ENCODE results near the gene GPATCH2.
"Not testable (repeated sequence)": the region's sequence is repeated elsewhere in the genome, so short reads cannot be mapped to it uniquely, and the experiment has no call there.

Gene GPATCH2

DNA sequence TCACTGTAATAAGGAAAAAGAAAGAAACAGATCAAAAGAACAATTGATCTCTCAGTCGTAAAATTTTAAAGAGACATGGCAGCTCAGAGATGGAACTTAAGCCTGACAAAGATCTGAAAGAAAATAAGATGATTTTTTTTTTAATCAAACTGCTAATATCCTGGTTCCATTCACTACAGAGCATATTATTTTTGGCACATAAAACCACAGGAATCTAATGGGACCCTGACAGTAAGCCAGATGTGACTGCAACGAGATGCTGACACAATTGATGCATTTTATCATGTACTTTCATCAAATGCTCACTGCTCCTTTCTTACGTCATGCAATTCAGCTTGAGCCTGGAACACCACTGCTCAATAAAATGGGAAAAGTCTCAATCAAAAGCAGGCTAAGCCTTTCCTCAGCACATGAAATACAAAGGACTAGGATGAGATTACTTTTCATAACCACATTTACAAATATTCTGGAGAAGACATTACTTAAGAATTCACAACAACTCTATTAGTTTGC, 16.6 kb downstream of the GPATCH2 start:
- Mint-ChIP-seq H3K36me3 (ENCODE audit: low read depth) (peaks cover 53% of the 10 kb centered on the region), H3K27ac (no peak overlapping the region), H3K4me3 (no peak overlapping the region), H3K27me3 (no peaks in the 10 kb centered on the region), H3K9me3 (no peaks in the 10 kb centered on the region), H3K4me1 (ENCODE audit: low read depth) (no peaks in the 10 kb centered on the region)

- no peaks in the 10 kb centered on the region for H3K27me3 Mint-ChIP-seq
- no peak overlapping the region for H3K27ac Mint-ChIP-seq
- H3K4me3 Mint-ChIP-seq: no peak overlapping the region
- H3K36me3 Mint-ChIP-seq (ENCODE audit: low read depth): peaks cover 34% of the 10 kb centered on the region
- no peaks in the 10 kb centered on the region for H3K4me1 Mint-ChIP-seq (ENCODE audit: low read depth)
- H3K9me3 Mint-ChIP-seq: no peaks in the 10 kb centered on the region
These were observed 25.5 kb downstream of the GPATCH2 start for GRCh38 chr1:217605390-217605789.

DNA sequence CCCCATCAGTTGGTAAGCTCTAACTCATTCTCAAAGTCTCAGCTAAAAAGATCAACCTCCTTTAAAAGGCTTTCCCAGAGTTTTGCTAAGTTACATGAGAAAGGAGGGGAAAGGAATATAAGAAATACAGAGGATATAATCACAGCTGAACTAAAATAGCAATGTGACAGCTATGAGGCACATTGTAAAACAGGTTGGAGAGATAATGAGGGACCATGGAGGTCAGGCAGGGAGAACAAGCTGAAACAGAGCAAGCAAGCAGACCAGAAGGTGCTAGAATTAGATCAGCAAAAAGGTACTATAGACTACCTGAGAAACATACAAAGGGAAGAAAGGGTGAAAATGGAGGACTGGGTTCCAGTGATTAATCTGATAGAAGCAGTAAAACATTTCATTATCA, 28.5 kb downstream of the GPATCH2 start:
- no peaks in the 10 kb centered on the region for H3K9me3 Mint-ChIP-seq
- no peaks in the 10 kb centered on the region for H3K4me1 Mint-ChIP-seq (ENCODE audit: low read depth)
- no peaks in the 10 kb centered on the region for H3K27me3 Mint-ChIP-seq
- H3K4me3 Mint-ChIP-seq: no peak overlapping the region
- H3K27ac Mint-ChIP-seq: no peak overlapping the region
- H3K36me3 Mint-ChIP-seq (ENCODE audit: low read depth): peaks cover 33% of the 10 kb centered on the region

DNA sequence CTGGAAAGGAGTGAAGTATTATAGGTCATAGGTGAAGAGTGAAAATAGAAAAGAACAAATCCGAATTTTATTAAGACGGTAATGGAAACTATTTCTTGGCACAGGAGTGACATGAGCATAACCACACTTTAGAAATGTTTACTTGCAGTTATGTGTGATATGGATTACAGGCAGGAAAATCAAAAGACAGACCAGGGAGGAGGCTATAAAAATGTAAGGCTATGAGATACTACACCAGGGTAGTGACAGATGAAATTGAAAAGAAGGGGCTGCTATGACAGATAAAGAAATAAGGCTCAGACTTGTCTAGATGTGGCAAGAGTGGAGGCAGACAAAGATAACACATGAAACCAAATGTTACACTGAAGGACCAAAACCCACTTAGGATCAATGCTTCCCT, 31.7 kb downstream of the GPATCH2 start:
- Mint-ChIP-seq H3K27ac (no peak overlapping the region), H3K9me3 (no peaks in the 10 kb centered on the region), H3K4me1 (ENCODE audit: low read depth) (no peaks in the 10 kb centered on the region), H3K36me3 (ENCODE audit: low read depth) (peaks cover 30% of the 10 kb centered on the region), H3K4me3 (no peak overlapping the region), H3K27me3 (no peaks in the 10 kb centered on the region)

- no peaks in the 10 kb centered on the region for H3K27me3 Mint-ChIP-seq
- H3K36me3 Mint-ChIP-seq (ENCODE audit: low read depth): peaks cover 16% of the 10 kb centered on the region
- no peaks in the 10 kb centered on the region for H3K9me3 Mint-ChIP-seq
- no peak overlapping the region for H3K4me3 Mint-ChIP-seq
- H3K4me1 Mint-ChIP-seq (ENCODE audit: low read depth): no peaks in the 10 kb centered on the region
- no peak overlapping the region for H3K27ac Mint-ChIP-seq
These were observed 40.3 kb downstream of the GPATCH2 start for GRCh38 chr1:217590598-217590997.

DNA sequence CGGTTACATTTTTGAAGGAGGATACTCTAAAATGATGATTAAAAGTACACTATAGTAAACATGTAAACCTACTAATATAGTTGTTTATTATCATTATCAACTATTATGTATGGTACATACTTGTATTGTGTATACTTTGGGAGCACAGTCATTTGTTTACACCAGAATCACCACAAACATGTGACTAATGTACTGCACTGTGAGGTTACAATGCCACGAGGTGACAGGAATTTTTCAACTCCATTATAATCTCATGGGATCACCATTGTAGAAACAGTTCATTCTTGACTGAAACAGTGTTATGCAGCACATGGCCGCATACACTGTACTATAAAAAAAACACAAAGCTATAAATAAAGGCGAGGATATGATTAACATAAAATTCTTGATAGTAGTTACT, 44.3 kb downstream of the GPATCH2 start:
- no peak overlapping the region for H3K4me3 Mint-ChIP-seq
- H3K36me3 Mint-ChIP-seq (ENCODE audit: low read depth): peaks cover 17% of the 10 kb centered on the region
- H3K9me3 Mint-ChIP-seq: no peaks in the 10 kb centered on the region
- no peak overlapping the region for H3K27ac Mint-ChIP-seq
- no peaks in the 10 kb centered on the region for H3K27me3 Mint-ChIP-seq
- no peaks in the 10 kb centered on the region for H3K4me1 Mint-ChIP-seq (ENCODE audit: low read depth)

DNA sequence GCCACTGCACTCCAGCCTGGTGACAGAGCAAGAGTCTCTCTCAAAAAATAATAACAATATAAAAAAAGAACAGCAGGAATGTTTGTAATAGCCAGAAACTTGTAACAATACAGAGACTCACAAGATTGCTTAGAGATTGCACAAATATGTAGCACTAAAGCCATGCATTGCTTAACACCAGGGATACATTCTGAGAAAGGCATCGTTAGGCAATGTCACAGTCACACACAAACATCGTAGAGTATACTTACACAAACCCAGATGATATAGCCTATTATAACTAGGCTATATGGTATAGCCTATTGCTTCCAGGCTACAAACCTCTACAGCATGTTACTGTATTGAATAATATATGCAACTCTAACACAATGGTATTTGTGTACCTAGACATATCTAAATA, 45.3 kb downstream of the GPATCH2 start:
- Mint-ChIP-seq H3K4me1 (ENCODE audit: low read depth) (no peaks in the 10 kb centered on the region), H3K4me3 (no peak overlapping the region), H3K36me3 (ENCODE audit: low read depth) (peaks cover 23% of the 10 kb centered on the region), H3K9me3 (no peaks in the 10 kb centered on the region), H3K27me3 (no peaks in the 10 kb centered on the region), H3K27ac (no peak overlapping the region)

DNA sequence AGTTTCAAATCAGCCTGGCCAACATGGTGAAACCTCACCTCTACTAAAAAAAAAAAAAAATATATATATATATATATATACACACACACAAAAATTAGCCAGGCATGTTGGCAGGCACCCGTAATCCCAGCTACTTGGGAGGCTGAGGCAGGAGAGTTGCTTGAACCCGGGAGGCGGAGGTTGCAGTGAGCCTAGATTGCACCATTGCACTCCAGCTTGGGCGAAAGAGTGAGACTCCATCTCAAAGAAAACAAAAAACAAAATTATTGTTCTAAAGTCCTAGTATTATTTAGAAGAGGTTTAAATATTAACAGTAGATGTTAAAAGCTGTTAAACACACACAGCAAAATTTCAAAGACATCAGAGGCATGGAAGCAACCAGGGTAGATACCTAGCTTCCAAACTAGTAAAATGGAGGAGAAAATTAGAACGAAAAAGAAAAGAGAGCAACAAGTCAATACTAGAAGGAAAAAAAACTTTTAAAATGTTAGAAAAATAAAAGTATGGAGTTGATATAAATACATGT, 46.5 kb downstream of the GPATCH2 start:
- H3K36me3 Mint-ChIP-seq (ENCODE audit: low read depth): peaks cover 23% of the 10 kb centered on the region
- not testable (repeated sequence) for H3K27me3 Mint-ChIP-seq; H3K4me1 Mint-ChIP-seq (ENCODE audit: low read depth); H3K27ac Mint-ChIP-seq; H3K9me3 Mint-ChIP-seq; H3K4me3 Mint-ChIP-seq

- Mint-ChIP-seq H3K4me3 (no peak overlapping the region), H3K27me3 (no peaks in the 10 kb centered on the region), H3K4me1 (ENCODE audit: low read depth) (no peaks in the 10 kb centered on the region), H3K27ac (no peak overlapping the region), H3K36me3 (ENCODE audit: low read depth) (peaks cover 21% of the 10 kb centered on the region), H3K9me3 (no peaks in the 10 kb centered on the region)
These were observed 53.6 kb downstream of the GPATCH2 start for GRCh38 chr1:217577336-217577735.

GRCh38 chr1:217574265-217574949, 56.5 kb downstream of the GPATCH2 start:
- no peaks in the 10 kb centered on the region for H3K9me3 Mint-ChIP-seq
- H3K27me3 Mint-ChIP-seq: no peaks in the 10 kb centered on the region
- no peaks in the 10 kb centered on the region for H3K4me1 Mint-ChIP-seq (ENCODE audit: low read depth)
- no peak overlapping the region for H3K27ac Mint-ChIP-seq
- H3K4me3 Mint-ChIP-seq: no peak overlapping the region
- H3K36me3 Mint-ChIP-seq (ENCODE audit: low read depth): peaks cover 21% of the 10 kb centered on the region

DNA sequence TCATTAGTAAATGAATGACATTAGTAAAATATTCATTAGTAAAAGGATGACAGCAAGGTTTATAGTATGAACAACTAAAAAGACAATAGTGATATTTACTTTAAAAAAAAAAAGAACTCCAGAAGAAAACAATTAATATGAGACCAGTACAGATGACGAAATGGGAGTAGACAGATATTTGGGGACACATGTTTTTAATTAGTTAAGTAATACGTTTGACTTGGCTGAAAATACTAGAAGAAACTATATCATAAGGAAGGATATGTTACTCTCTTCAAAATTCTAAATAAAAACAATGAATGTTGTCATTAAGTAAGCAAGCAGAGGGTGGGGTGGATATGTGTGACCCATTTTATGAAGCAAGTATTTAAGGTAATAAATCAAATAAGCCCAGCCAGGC, 61.9 kb downstream of the GPATCH2 start:
- peaks cover 30% of the 10 kb centered on the region for H3K36me3 Mint-ChIP-seq (ENCODE audit: low read depth)
- H3K4me3 Mint-ChIP-seq: no peak overlapping the region
- no peaks in the 10 kb centered on the region for H3K27me3 Mint-ChIP-seq
- no peak overlapping the region for H3K27ac Mint-ChIP-seq
- no peaks in the 10 kb centered on the region for H3K9me3 Mint-ChIP-seq
- H3K4me1 Mint-ChIP-seq (ENCODE audit: low read depth): no peaks in the 10 kb centered on the region

- Mint-ChIP-seq H3K4me3 (no peak overlapping the region), H3K27me3 (no peaks in the 10 kb centered on the region), H3K27ac (no peak overlapping the region), H3K4me1 (ENCODE audit: low read depth) (no peaks in the 10 kb centered on the region), H3K9me3 (no peaks in the 10 kb centered on the region), H3K36me3 (ENCODE audit: low read depth) (peaks cover 34% of the 10 kb centered on the region)
These were observed 62.7 kb downstream of the GPATCH2 start for GRCh38 chr1:217568200-217568599.

DNA sequence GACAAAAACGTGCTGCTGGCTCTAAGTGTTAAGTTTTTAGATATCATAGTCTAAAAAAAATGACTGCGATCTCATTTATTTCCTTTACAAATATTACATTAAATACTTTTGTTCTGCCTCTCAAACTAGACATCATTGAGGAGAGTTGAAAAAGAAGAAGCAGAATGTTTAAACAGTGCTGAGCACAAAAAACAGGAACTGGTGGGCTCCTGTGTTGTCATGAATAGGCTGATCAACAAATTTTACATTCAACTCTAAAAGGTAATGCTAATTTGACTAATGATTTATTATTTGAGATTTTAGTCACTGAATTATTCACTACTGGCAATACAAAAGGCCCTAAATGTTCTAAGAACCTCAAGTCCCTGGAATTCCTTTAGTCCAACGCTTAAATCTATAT, 66.1 kb downstream of the GPATCH2 start:
- Mint-ChIP-seq H3K4me1 (ENCODE audit: low read depth) (no peaks in the 10 kb centered on the region), H3K4me3 (no peak overlapping the region), H3K36me3 (ENCODE audit: low read depth) (peaks cover 29% of the 10 kb centered on the region), H3K27me3 (no peaks in the 10 kb centered on the region), H3K9me3 (no peaks in the 10 kb centered on the region), H3K27ac (no peak overlapping the region)

DNA sequence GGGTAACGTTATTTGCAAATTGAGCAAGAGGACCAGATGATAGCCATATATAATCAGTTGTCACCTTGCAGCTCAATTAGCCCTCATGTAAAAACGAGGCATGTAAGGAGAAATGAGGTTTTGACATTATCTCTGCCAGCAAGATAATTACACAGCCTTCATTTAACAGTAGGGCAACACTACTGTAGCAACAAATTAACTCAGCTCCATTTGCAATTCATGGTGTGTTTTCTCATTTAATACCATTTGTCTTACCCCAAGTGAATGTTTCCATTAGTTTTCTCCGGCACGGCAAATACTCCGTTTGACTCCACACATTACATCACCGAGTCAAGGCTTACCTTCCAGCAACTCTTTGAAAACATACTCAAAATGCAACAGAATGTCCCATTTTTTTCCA, 66.7 kb downstream of the GPATCH2 start:
- Mint-ChIP-seq H3K4me3 (no peak overlapping the region), H3K27ac (no peak overlapping the region), H3K9me3 (no peaks in the 10 kb centered on the region), H3K27me3 (no peaks in the 10 kb centered on the region), H3K4me1 (ENCODE audit: low read depth) (no peaks in the 10 kb centered on the region), H3K36me3 (ENCODE audit: low read depth) (peaks cover 31% of the 10 kb centered on the region)

GRCh38 chr1:217563179-217563578, 67.7 kb downstream of the GPATCH2 start:
- Mint-ChIP-seq H3K4me3 (no peak overlapping the region), H3K27me3 (no peaks in the 10 kb centered on the region), H3K9me3 (no peaks in the 10 kb centered on the region), H3K36me3 (ENCODE audit: low read depth) (peaks cover 37% of the 10 kb centered on the region), H3K4me1 (ENCODE audit: low read depth) (no peaks in the 10 kb centered on the region), H3K27ac (no peak overlapping the region)
